ENCODE results near the gene GAS6.

DNA sequence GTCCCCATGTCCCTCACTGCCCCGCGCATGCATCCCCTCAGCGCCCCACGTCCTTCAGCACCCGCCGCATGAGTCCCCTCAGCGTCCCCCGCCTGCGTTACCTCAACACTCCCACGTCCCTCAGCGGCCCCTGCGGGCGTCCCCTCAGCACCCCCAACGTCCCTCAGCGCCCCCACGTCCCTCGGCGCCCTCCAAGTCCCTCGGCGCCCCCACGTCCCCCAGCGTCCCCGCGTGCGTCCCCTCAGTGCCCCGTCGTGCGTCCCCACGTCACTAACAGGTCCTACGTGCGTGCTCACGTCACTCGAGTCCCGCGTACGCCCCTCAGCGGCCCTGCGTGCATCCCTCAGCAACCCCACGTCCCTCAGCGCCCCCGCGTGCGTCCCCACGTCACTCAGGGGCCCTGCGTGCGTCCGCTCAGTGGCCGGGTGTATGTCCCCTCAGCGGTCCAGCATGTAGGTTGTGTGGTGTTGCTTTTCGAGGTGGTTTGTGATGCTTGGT lies 19.5 kb upstream of the GAS6 start:
- TF ChIP-seq, protein P1, sequence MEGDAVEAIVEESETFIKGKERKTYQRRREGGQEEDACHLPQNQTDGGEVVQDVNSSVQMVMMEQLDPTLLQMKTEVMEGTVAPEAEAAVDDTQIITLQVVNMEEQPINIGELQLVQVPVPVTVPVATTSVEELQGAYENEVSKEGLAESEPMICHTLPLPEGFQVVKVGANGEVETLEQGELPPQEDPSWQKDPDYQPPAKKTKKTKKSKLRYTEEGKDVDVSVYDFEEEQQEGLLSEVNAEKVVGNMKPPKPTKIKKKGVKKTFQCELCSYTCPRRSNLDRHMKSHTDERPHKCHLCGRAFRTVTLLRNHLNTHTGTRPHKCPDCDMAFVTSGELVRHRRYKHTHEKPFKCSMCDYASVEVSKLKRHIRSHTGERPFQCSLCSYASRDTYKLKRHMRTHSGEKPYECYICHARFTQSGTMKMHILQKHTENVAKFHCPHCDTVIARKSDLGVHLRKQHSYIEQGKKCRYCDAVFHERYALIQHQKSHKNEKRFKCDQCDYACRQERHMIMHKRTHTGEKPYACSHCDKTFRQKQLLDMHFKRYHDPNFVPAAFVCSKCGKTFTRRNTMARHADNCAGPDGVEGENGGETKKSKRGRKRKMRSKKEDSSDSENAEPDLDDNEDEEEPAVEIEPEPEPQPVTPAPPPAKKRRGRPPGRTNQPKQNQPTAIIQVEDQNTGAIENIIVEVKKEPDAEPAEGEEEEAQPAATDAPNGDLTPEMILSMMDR (conservative IDR thresholded peaks at IDR 0.05; ENCODE audit: low read depth, low read length) = no peak
- TF ChIP-seq EZH2 (IDR thresholded peaks at IDR 0.05; ENCODE audit: low read length, unreplicated experiment) = no peak
